HL-60 (cell line): Measurements from ENCODE around the gene EGFLAM.

Source experiments
- DNase-seq, 2 experiments: peaks; one replicate each; pipeline ENCODE4 v3.0.0-alpha.2; 2010 to 2020; ENCODE audit warnings: low read depth in 1 of 2, low spot score in 1 of 2
- H3K27ac ChIP-seq: fragments of 250-450 bp; sonication (Bioruptor Pico); replicated peaks from 2 replicates; pipeline ENCODE4 v1.5.1; 2020; ENCODE audit warnings: mild to moderate bottlenecking, moderate library complexity
- H3K27me3 ChIP-seq: fragments of 250-450 bp; sonication (Bioruptor Pico); 2 replicates; pipeline ENCODE4 v1.5.1; 2021; ENCODE audit warnings: mild to moderate bottlenecking, moderate library complexity; ENCODE audit not compliant: insufficient read depth, poor library complexity, severe bottlenecking
- H3K4me3 ChIP-seq: replicated peaks from 2 replicates; pipeline ENCODE4 v1.5.1; 2011; ENCODE audit warnings: mild to moderate bottlenecking, control low read depth, low read length; ENCODE audit not compliant: insufficient read depth
- CTCF ChIP-seq: IDR thresholded peaks from one replicate; pipeline ENCODE4 v1.5.1; 2011; ENCODE audit warnings: low read length, control low read depth, inconsistent platforms; ENCODE audit not compliant: insufficient read depth
- GABPA ChIP-seq: IDR thresholded peaks from 2 replicates; pipeline ENCODE4 v1.6.1; 2012; ENCODE audit warnings: low read depth
- POLR2AphosphoS5 ChIP-seq: IDR thresholded peaks from 2 replicates; pipeline ENCODE4 v1.6.1; 2012; ENCODE audit warnings: low read depth
- SPI1 ChIP-seq: IDR thresholded peaks from 2 replicates; pipeline ENCODE4 v1.6.1; 2012; ENCODE audit warnings: low read depth, mild to moderate bottlenecking, borderline replicate concordance
- TF ChIP-seq, protein P1 (sequence below): IDR thresholded peaks from 2 replicates; pipeline ENCODE4 v1.6.1; 2012; ENCODE audit warnings: low read depth; ENCODE audit not compliant: insufficient replicate concordance

Gene EGFLAM

GRCh38 chr5:38241655-38242054 lies 16.7 kb upstream of the EGFLAM start:
- no peak overlapping the region for H3K27ac ChIP-seq
- no peak overlapping the region for H3K4me3 ChIP-seq
- DNase-seq = no peak
- TF ChIP-seq GABPA = no peak
- TF ChIP-seq POLR2AphosphoS5 = no peak
- no peak for TF ChIP-seq CTCF
- H3K27me3 ChIP-seq = no peaks in the 10 kb centered on the region

- Histone ChIP-seq H3K4me3 (no peak overlapping the region), H3K27ac (no peak overlapping the region), H3K27me3 (peaks cover 3% of the 10 kb centered on the region)
- DNase-seq = no peak
- TF ChIP-seq SPI1 = no peak
- TF ChIP-seq POLR2AphosphoS5 = no peak
- TF ChIP-seq, protein P1, sequence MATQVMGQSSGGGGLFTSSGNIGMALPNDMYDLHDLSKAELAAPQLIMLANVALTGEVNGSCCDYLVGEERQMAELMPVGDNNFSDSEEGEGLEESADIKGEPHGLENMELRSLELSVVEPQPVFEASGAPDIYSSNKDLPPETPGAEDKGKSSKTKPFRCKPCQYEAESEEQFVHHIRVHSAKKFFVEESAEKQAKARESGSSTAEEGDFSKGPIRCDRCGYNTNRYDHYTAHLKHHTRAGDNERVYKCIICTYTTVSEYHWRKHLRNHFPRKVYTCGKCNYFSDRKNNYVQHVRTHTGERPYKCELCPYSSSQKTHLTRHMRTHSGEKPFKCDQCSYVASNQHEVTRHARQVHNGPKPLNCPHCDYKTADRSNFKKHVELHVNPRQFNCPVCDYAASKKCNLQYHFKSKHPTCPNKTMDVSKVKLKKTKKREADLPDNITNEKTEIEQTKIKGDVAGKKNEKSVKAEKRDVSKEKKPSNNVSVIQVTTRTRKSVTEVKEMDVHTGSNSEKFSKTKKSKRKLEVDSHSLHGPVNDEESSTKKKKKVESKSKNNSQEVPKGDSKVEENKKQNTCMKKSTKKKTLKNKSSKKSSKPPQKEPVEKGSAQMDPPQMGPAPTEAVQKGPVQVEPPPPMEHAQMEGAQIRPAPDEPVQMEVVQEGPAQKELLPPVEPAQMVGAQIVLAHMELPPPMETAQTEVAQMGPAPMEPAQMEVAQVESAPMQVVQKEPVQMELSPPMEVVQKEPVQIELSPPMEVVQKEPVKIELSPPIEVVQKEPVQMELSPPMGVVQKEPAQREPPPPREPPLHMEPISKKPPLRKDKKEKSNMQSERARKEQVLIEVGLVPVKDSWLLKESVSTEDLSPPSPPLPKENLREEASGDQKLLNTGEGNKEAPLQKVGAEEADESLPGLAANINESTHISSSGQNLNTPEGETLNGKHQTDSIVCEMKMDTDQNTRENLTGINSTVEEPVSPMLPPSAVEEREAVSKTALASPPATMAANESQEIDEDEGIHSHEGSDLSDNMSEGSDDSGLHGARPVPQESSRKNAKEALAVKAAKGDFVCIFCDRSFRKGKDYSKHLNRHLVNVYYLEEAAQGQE = no peak
- TF ChIP-seq CTCF = no peak
- TF ChIP-seq GABPA = no peak
Measured at GRCh38 chr5:38245307-38245706, 13.1 kb upstream of the EGFLAM start.

- Histone ChIP-seq H3K4me3 (no peak overlapping the region), H3K27ac (no peak overlapping the region), H3K27me3 (peaks cover 5% of the 10 kb centered on the region)
- no peak for DNase-seq
- no peak for TF ChIP-seq GABPA
- no peak for TF ChIP-seq SPI1
- TF ChIP-seq CTCF = no peak
- TF ChIP-seq POLR2AphosphoS5 = no peak
- TF ChIP-seq, protein P1 = no peak
Measured at GRCh38 chr5:38249301-38249700, 9.1 kb upstream of the EGFLAM start.

DNA sequence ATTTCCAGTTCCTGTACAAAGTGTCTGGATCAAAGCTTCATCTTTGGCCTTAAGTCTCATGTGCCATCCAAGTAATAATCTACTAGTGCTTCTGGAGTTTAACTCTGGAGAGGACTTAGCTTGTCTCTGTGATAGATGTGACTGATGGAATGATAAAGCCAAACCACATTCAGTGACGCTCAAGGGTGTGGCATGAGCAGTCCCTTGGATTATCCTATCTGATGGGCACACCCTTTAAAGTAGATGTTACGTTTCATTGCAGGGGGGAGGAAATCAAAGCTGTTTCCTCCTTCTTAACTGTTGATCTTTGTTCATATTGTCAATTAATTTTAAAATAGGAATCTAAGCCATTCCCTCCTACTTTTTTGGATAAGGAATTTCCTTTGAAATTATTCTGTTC lies 8.5 kb upstream of the EGFLAM start:
- DNase-seq = no peak
- Histone ChIP-seq H3K27me3 (peaks cover 8% of the 10 kb centered on the region), H3K4me3 (no peak overlapping the region), H3K27ac (no peak overlapping the region)
- TF ChIP-seq, protein P1 = no peak
- TF ChIP-seq CTCF = no peak
- TF ChIP-seq SPI1 = no peak
- no peak for TF ChIP-seq POLR2AphosphoS5
- TF ChIP-seq GABPA = no peak
